Epithelial cell of proximal tubule (primary cell): ENCODE results near the gene SORCS3. TPM values are rescaled to one million over a fixed set of nuclear protein-coding genes. Genes with fewer than 3 reads are reported as not detected.

ENCODE experiments used
- DNase-seq: peaks from one replicate; pipeline ENCODE4 v3.0.0-alpha.2; 2011; ENCODE audit warnings: low read depth
- H3K4me3 ChIP-seq: 2 replicates; pipeline ENCODE4 v1.5.1; 2011; ENCODE audit warnings: low read depth, mild to moderate bottlenecking, low read length
- CTCF ChIP-seq: conservative IDR thresholded peaks from 2 replicates; pipeline ENCODE4 v1.5.1; 2012; ENCODE audit warnings: low read depth, mild to moderate bottlenecking, low read length
- total RNA-seq: library from RNA; depleted of rRNA; stranded (reverse); fragments of >200 nt; gene quantifications from 2 replicates; pipeline ENCODE4 v1.2.3, GENCODE V29; 2015

The SORCS3 gene
- total RNA-seq, 1 donor from 2014 or later = 0.06 TPM

GRCh38 chr10:104892879-104893617 lies 252.0 kb downstream of the SORCS3 start:
- no peak for TF ChIP-seq CTCF
- H3K4me3 ChIP-seq = no peak overlapping the region
- no peak for DNase-seq

DNA sequence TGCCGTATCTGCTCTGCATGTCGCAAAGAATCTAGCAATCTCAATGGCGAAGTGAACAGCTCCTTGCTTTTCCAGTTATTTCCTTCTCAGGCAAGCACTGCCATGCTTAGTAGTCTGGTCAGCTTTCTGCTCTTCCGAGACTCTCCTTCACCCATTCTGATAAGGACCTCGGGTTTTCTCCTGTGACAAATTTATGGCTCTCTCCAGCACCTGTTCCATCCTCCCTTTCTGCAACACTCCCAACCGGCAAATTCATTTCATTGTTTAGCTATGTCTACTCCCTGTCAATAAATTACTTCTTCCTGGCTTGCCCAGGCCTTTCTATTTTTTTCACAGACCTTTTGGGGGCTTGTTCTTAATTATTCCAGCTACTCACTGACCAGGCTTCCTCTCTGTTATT lies 252.6 kb downstream of the SORCS3 start:
- no peak overlapping the region for H3K4me3 ChIP-seq
- DNase-seq = no peak
- no peak for TF ChIP-seq CTCF

DNA sequence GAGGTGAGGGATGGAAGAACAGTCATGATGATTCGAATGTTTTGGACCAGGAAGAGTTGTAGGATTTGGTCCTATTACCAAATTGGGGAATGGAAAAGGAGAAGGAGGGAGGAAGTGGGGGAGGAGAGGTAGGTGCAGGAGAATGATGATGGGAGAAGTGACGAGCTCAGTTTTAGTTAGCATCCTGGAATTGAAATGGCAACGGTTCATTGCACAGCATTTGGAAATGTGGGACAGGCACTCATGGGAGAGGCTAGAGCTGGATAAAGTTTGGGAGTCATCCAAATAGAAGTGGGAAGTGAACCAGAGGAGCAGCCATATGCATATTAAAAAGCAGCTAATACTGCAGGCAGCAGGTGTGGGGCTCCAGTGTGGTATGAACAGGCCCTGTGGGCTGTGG lies 253.6 kb downstream of the SORCS3 start:
- TF ChIP-seq CTCF = no peak
- no peak overlapping the region for H3K4me3 ChIP-seq
- DNase-seq = no peak

- no peak for TF ChIP-seq CTCF
- H3K4me3 ChIP-seq = no peak overlapping the region
- no peak for DNase-seq
Observed at GRCh38 chr10:104895541-104895940, 254.5 kb downstream of the SORCS3 start.

GRCh38 chr10:104895981-104896380 lies 254.9 kb downstream of the SORCS3 start:
- no peak for TF ChIP-seq CTCF
- DNase-seq = no peak
- H3K4me3 ChIP-seq = no peak overlapping the region

DNA sequence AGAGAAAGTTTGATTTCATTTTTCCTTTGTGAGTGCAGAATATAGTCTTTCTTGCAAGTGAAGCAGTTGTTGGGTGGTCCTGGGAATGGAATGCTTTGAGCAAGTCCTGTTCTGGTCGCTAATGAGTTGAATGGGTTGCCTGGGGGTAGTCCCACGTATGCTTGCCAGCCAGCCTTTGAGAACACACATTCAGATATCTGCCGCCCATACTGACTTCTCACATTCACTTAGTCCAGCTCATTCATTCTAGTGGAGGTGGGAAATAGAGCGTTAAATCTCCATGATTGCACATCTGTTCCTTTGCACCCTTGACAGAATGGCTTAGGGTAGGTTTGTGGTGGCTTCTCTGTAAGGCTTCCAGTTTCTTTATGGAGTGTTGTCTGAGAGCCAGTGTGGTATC lies 256.6 kb downstream of the SORCS3 start:
- no peak for TF ChIP-seq CTCF
- H3K4me3 ChIP-seq = no peak overlapping the region
- DNase-seq = no peak

- no peak for DNase-seq
- TF ChIP-seq CTCF = no peak
- no peak overlapping the region for H3K4me3 ChIP-seq
Observed at GRCh38 chr10:104899779-104900178, 258.7 kb downstream of the SORCS3 start.
